H1 (cell line): Measurements from ENCODE around the gene STIM2. TPM values are rescaled to one million over a fixed set of nuclear protein-coding genes. Genes with fewer than 3 reads are reported as not detected.

ENCODE experiments used
- CTCF ChIA-PET: fragments of 300-600 bp; sonication (Branson Sonifier 250); formaldehyde crosslinking; loops from one replicate; lab custom pipeline; 2021; ENCODE audit not compliant: partially characterized antibody; lab: Charles Lee
- POLR2A ChIA-PET: fragments of 300-600 bp; sonication (Branson Sonifier 250); formaldehyde crosslinking; loops from one replicate; lab custom pipeline; 2021; ENCODE audit warnings: inconsistent platforms; ENCODE audit not compliant: partially characterized antibody; lab: Charles Lee
- DNase-seq, 2 experiments: peaks; one replicate each; pipeline versions ENCODE4 v3.0.0 to v3.0.0-alpha.2; 2010 to 2022; ENCODE audit warnings: low spot score in 2 of 2, low read depth in 1 of 2, mixed read lengths in 1 of 2
- FAIRE-seq: peaks from 2 replicates; lab custom pipeline; 2011; peaks lifted over from hg19 to GRCh38; lab: Jason Lieb, UNC
- H2AFZ ChIP-seq: 2 replicates; pipeline ENCODE4 v1.8.1; 2012; ENCODE audit warnings: low read length, inconsistent platforms
- H2AK5ac ChIP-seq: 2 replicates; pipeline ENCODE4 v1.6.1; 2013; ENCODE audit warnings: low read depth, low read length
- H2BK120ac ChIP-seq: replicated peaks from 2 replicates; pipeline ENCODE3; 2013; ENCODE audit warnings: low read depth, low read length, inconsistent platforms
- H2BK12ac ChIP-seq: 2 replicates; pipeline ENCODE4 v1.6.1; 2013; ENCODE audit warnings: low read depth, low read length
- H2BK15ac ChIP-seq: 2 replicates; pipeline ENCODE4 v1.6.1; 2013; ENCODE audit warnings: low read length
- H2BK20ac ChIP-seq: 2 replicates; pipeline ENCODE4 v1.6.1; 2013; ENCODE audit warnings: low read length
- H2BK5ac ChIP-seq: 2 replicates; pipeline ENCODE4 v1.6.1; 2013; ENCODE audit warnings: low read depth, low read length
- H3K14ac ChIP-seq: 2 replicates; pipeline ENCODE4 v1.6.1; 2013; ENCODE audit warnings: inconsistent platforms; ENCODE audit not compliant: insufficient read length
- H3K18ac ChIP-seq: 2 replicates; pipeline ENCODE4 v1.6.1; 2013; ENCODE audit warnings: low read length; ENCODE audit errors: extremely low read depth
- H3K23ac ChIP-seq: 2 replicates; pipeline ENCODE4 v1.6.1; 2013; ENCODE audit warnings: inconsistent platforms; ENCODE audit not compliant: insufficient read length
- H3K23me2 ChIP-seq: 2 replicates; pipeline ENCODE4 v1.6.1; 2013; ENCODE audit warnings: low read depth, low read length
- H3K27ac ChIP-seq: 2 replicates; pipeline ENCODE4 v1.6.1; 2011; ENCODE audit warnings: low read depth, low read length, inconsistent platforms
- H3K27me3 ChIP-seq, 4 experiments: replicated peaks in 1 of 4; 1 replicate in 1 of 4; 2 replicates in 3 of 4; pipeline versions ENCODE4 v1.6.1 to v1.8.1; 2011 to 2013; ENCODE audit warnings: low read length in 3 of 4, mild to moderate bottlenecking in 3 of 4, inconsistent platforms in 2 of 4, mixed read lengths in 2 of 4, moderate library complexity in 1 of 4; ENCODE audit not compliant: control insufficient read depth in 3 of 4, insufficient read depth in 3 of 4; ENCODE audit errors: extremely low read depth in 1 of 4
- H3K36me3 ChIP-seq, 4 experiments: 2 replicates each; pipeline versions ENCODE4 v1.6.1 to v1.8.1; 2011 to 2013; ENCODE audit warnings: mild to moderate bottlenecking in 4 of 4, low read length in 3 of 4, moderate library complexity in 2 of 4, control low read depth in 1 of 4, inconsistent platforms in 1 of 4; ENCODE audit not compliant: insufficient read depth in 4 of 4, control insufficient read depth in 2 of 4
- H3K4ac ChIP-seq: replicated peaks from 2 replicates; pipeline ENCODE3; 2013; ENCODE audit warnings: low read length, low read depth, mixed read lengths, inconsistent platforms; ENCODE audit not compliant: insufficient read length
- H3K4me1 ChIP-seq, 4 experiments: replicated peaks in 1 of 4; 1 replicate in 1 of 4; 2 replicates in 3 of 4; pipeline versions ENCODE4 v1.6.1 to v1.8.1; 2011 to 2013; ENCODE audit warnings: low read length in 3 of 4, inconsistent platforms in 2 of 4, mixed read lengths in 1 of 4; ENCODE audit not compliant: insufficient read depth in 4 of 4, control insufficient read depth in 3 of 4
- H3K4me2 ChIP-seq, 2 experiments: 2 replicates each; pipeline versions ENCODE4 v1.6.1 to v1.8.1; 2011 to 2013; ENCODE audit warnings: low read depth in 2 of 2, low read length in 2 of 2, control low read depth in 1 of 2, inconsistent platforms in 1 of 2, mild to moderate bottlenecking in 1 of 2; ENCODE audit not compliant: insufficient read depth in 1 of 2
- H3K4me3 ChIP-seq, 4 experiments: fragments of 200-600, 300-600 bp in 1 of 4; sonication (generic), shearing (Covaris generic), sonication (Bioruptor Twin) in 1 of 4; 2 replicates each; pipeline versions ENCODE4 v1.5.1 to v1.8.1; 2011 to 2016; ENCODE audit warnings: low read length in 4 of 4, low read depth in 3 of 4, control low read depth in 2 of 4, inconsistent platforms in 2 of 4, mild to moderate bottlenecking in 2 of 4, mixed read lengths in 1 of 4, moderate library complexity in 1 of 4; ENCODE audit not compliant: insufficient read depth in 2 of 4; ENCODE audit errors: extremely low read depth in 1 of 4
- H3K56ac ChIP-seq: replicated peaks from 2 replicates; pipeline ENCODE3; 2013; ENCODE audit warnings: low read depth, mild to moderate bottlenecking, mixed read lengths, low read length, inconsistent platforms; ENCODE audit not compliant: insufficient read length
- H3K79me1 ChIP-seq: 2 replicates; pipeline ENCODE4 v1.6.1; 2013; ENCODE audit warnings: low read depth, low read length, control low read depth
- H3K79me2 ChIP-seq, 2 experiments: 2 replicates each; pipeline versions ENCODE4 v1.6.1 to v1.8.1; 2012 to 2013; ENCODE audit warnings: low read length in 2 of 2, mild to moderate bottlenecking in 2 of 2, inconsistent platforms in 1 of 2; ENCODE audit not compliant: insufficient read depth in 2 of 2, control insufficient read depth in 1 of 2
- H3K9ac ChIP-seq, 4 experiments: replicated peaks in 1 of 4; 1 replicate in 1 of 4; 2 replicates in 3 of 4; pipeline versions ENCODE4 v1.6.1 to v1.8.1; 2011 to 2013; ENCODE audit warnings: low read depth in 3 of 4, low read length in 3 of 4, control low read depth in 2 of 4, mild to moderate bottlenecking in 2 of 4, moderate library complexity in 2 of 4, inconsistent platforms in 1 of 4; ENCODE audit errors: extremely low read depth in 1 of 4
- H3K9me3 ChIP-seq, 2 experiments: 2 replicates each; pipeline versions ENCODE4 v1.6.1 to v1.8.1; 2012 to 2013; ENCODE audit warnings: mild to moderate bottlenecking in 2 of 2, moderate library complexity in 2 of 2, control low read depth in 1 of 2, inconsistent platforms in 1 of 2, low read depth in 1 of 2, low read length in 1 of 2, mixed read lengths in 1 of 2; ENCODE audit not compliant: insufficient read depth in 2 of 2
- H4K20me1 ChIP-seq, 2 experiments: replicated peaks in 1 of 2; 2 replicates each; pipeline versions ENCODE3 to v1.8.1; 2011 to 2013; ENCODE audit warnings: inconsistent platforms in 2 of 2, low read length in 2 of 2, mild to moderate bottlenecking in 1 of 2; ENCODE audit not compliant: insufficient read depth in 2 of 2, control insufficient read depth in 1 of 2
- H4K5ac ChIP-seq: 2 replicates; pipeline ENCODE4 v1.6.1; 2013; ENCODE audit warnings: low read length, low read depth, mixed read lengths, inconsistent platforms; ENCODE audit not compliant: insufficient read length
- H4K8ac ChIP-seq: 2 replicates; pipeline ENCODE4 v1.8.0; 2013; ENCODE audit warnings: mild to moderate bottlenecking, moderate library complexity, low read length, inconsistent platforms; ENCODE audit not compliant: insufficient read depth; ENCODE audit errors: extremely low read depth
- H4K91ac ChIP-seq: replicated peaks from 2 replicates; pipeline ENCODE3; 2013; ENCODE audit warnings: low read length, mixed read lengths, inconsistent platforms; ENCODE audit not compliant: insufficient read length
- EGR1 ChIP-seq: IDR thresholded peaks from 2 replicates; pipeline ENCODE4 v1.6.1; 2011; ENCODE audit warnings: low read depth, low read length, borderline replicate concordance
- RAD21 ChIP-seq, 2 experiments: IDR thresholded peaks in 1 of 2; conservative IDR thresholded peaks in 1 of 2; 2 replicates each; pipeline ENCODE4 v1.6.1; 2011; ENCODE audit warnings: low read depth in 2 of 2, low read length in 2 of 2, improper control_type of control experiment in 1 of 2, inconsistent platforms in 1 of 2, mild to moderate bottlenecking in 1 of 2, moderate library complexity in 1 of 2
- WGBS, 2 experiments: shearing (Covaris generic) in 1 of 2; methylation state at CpG; one replicate each; pipeline versions ENCODE4 v1.1.6 to v1.1.7; 2013 to 2015; ENCODE audit warnings: low lambda C conversion rate in 2 of 2, mixed read lengths in 2 of 2, inconsistent platforms in 1 of 2, low coverage in 1 of 2, missing lambda C conversion rate in 1 of 2; ENCODE audit not compliant: insufficient replicate concordance in 2 of 2, insufficient coverage in 1 of 2, insufficient read length in 1 of 2; ENCODE audit errors: extremely low coverage in 1 of 2, missing lambda C conversion rate in 1 of 2; 5-methylcytosine and 5-hydroxymethylcytosine counted together
- polyA plus RNA-seq, 7 experiments: library from polyadenylated mRNA; depleted of rRNA in 3 of 7; stranded (reverse) in 5 of 7; unstranded in 2 of 7; fragments of >200 nt in 5 of 7; fragments of 200-250 nt in 2 of 7; gene quantifications; 1 replicate in 5 of 7; 2 replicates in 1 of 7; 4 replicates in 1 of 7; pipeline versions ENCODE4 v1.2.1 to v1.2.3, GENCODE V29; 2011 to 2013; ENCODE audit warnings: missing spikeins in 2 of 7, mixed read lengths in 2 of 7
- total RNA-seq: library from RNA; stranded (reverse); fragmentation: NEBNext Ultra II Directional; extraction: Animal tissue kit (Norgen Biotek cat#: 25700); gene quantifications from 2 replicates; pipeline ENCODE4 v1.2.1, GENCODE V29; 2021
- TF ChIP-seq, protein P1 (sequence below), 3 experiments: IDR thresholded peaks; 1 replicate in 2 of 3; 2 replicates in 1 of 3; pipeline versions ENCODE4 v1.5.1 to v1.6.1; 2011; ENCODE audit warnings: low read length in 3 of 3, mild to moderate bottlenecking in 3 of 3, inconsistent platforms in 2 of 3, low read depth in 1 of 3, moderate library complexity in 1 of 3; ENCODE audit not compliant: insufficient read depth in 1 of 3; ENCODE audit errors: control extremely low read depth in 1 of 3

The STIM2 gene
- total and polyA plus RNA-seq, 2 of the 8 experiments (the other 6 are each of a cell fraction or from before 2014, with no cell fraction given): 22.9 to 23.0 TPM

GRCh38 chr4:27010334-27010940, 149.8 kb downstream of the STIM2 start:
- no peak overlapping the region for H3K4me2 ChIP-seq
- WGBS, 2 experiments: 58% methylated on average over 6 of the region's 6 CpGs; no CpG with 5 or more reads in 1 of the 2 experiments

More at GRCh38 chr4:27010334-27010940, 149.8 kb downstream of the STIM2 start:
- Histone ChIP-seq H2AK5ac (no peak overlapping the region), H2BK20ac (no peak overlapping the region), H3K23ac (no peak overlapping the region), H3K4me3 (no peak overlapping the region), H3K56ac (no peak overlapping the region), H3K79me2 (no peaks in the 10 kb centered on the region), H2AFZ (no peak overlapping the region), H2BK5ac (no peak overlapping the region), H2BK120ac (no peak overlapping the region), H3K4me1 (no peaks in the 10 kb centered on the region), H3K9ac (no peak overlapping the region), H3K23me2 (no peaks in the 10 kb centered on the region), H3K27ac (no peak overlapping the region), H3K14ac (no peak overlapping the region), H4K8ac (no peak overlapping the region), H2BK15ac (no peak overlapping the region), H2BK12ac (no peak overlapping the region), H3K79me1 (no peaks in the 10 kb centered on the region), H3K27me3 (no peaks in the 10 kb centered on the region), H4K5ac (no peak overlapping the region), H3K4ac (no peak overlapping the region), H3K18ac (no peak overlapping the region), H3K36me3 (peaks cover 0 to 3% (median 0%) of the 10 kb centered on the region in 4 experiments; a peak in 1 of 8 replicates), H4K20me1 (no peaks in the 10 kb centered on the region), H3K9me3 (no peaks in the 10 kb centered on the region), H4K91ac (no peak overlapping the region)
- ChIA-PET POLR2A (interaction anchor here (1.1 kb wide), 1 partner anchor 149 kb away, joined by 5 read pairs; the partner anchor contains the start of gene STIM2), CTCF (interaction anchor here (0.6 to 2.3 kb wide), 35 partner anchors 9 to 558 kb away, joined by 3 to 18 read pairs (median 4); no protein-coding TSS in a partner anchor)
- TF ChIP-seq, protein P1, sequence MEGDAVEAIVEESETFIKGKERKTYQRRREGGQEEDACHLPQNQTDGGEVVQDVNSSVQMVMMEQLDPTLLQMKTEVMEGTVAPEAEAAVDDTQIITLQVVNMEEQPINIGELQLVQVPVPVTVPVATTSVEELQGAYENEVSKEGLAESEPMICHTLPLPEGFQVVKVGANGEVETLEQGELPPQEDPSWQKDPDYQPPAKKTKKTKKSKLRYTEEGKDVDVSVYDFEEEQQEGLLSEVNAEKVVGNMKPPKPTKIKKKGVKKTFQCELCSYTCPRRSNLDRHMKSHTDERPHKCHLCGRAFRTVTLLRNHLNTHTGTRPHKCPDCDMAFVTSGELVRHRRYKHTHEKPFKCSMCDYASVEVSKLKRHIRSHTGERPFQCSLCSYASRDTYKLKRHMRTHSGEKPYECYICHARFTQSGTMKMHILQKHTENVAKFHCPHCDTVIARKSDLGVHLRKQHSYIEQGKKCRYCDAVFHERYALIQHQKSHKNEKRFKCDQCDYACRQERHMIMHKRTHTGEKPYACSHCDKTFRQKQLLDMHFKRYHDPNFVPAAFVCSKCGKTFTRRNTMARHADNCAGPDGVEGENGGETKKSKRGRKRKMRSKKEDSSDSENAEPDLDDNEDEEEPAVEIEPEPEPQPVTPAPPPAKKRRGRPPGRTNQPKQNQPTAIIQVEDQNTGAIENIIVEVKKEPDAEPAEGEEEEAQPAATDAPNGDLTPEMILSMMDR (IDR thresholded peaks at IDR 0.05; ENCODE audit: control extremely low read depth in 1 of 3, insufficient read depth in 1 of 3, low read depth in 1 of 3, low read length in 3 of 3): peak in 2 of 3 experiments; percentile 67 to 69; a peak in 3 of 4 replicates
- no peak for TF ChIP-seq EGR1
- peak; percentile 85 to 90 for TF ChIP-seq RAD21 (IDR thresholded peaks at IDR 0.05 in 1 of 2, conservative IDR thresholded peaks at IDR 0.05 in 1 of 2; ENCODE audit: low read depth in 2 of 2, low read length in 2 of 2)
- FAIRE-seq: no peak
- peak in 1 of 2 experiments; percentile 64 for DNase-seq
